ENCODE results near the gene DNM3. TPM values are rescaled to one million over a fixed set of nuclear protein-coding genes. Genes with fewer than 3 reads are reported as not detected.

The DNM3 gene
- polyA plus RNA-seq, 4 donors, result 0.67 to 1.2 (median 0.99) TPM; not detected in 1

DNA sequence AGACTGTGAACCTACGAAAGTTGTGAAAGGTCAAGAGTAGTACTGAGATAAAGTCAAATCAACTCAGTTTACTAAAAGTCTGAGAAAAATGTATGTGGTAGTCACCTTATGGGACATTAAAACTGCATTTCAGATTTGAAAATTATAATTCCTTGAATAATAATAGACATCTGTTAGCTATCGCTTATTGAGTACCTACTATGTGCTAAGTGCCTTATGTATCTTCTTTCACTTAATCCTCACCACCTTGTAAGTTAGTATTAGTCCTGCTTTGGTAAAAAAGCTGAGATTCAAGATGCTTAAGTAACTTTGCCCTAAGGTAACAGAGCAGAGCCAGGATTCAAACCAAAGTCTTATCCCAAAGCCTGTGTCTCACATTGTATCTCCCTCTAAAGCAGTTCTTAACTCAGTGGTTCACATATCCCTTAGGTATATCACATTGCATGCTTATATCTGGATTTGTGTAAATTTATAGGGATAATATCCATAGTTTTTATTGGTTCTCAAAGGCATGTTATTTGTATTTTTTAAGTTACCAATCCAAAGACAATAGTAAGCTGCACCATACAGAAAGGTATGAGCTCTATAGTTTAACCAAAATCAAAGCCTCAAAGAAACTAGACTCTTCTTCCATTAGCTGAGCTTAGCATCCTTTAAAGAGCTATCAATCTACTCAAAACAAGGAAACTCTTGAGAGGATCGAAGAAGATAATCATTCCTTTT is 601.7 kb downstream of the DNM3 start:
- FAIRE-seq (no peak), DNase-seq (no peak)
- WGBS, 3 donors, result 63 to 68% (median 65%) methylated on average over 3 of the region's 3 CpGs
- H3K36me3 ChIP-seq (ENCODE audit: control insufficient read depth in 3 of 3, insufficient read depth in 2 of 3, low read depth in 1 of 3, low read length in 3 of 3), result peaks cover 0 to 8% (median 0%) of the 10 kb centered on the region in 3 donors
- H3K9me3 ChIP-seq (ENCODE audit: control insufficient read depth in 2 of 2, insufficient read depth in 1 of 2, low read depth in 1 of 2, low read length in 1 of 2), result no peaks in the 10 kb centered on the region
- no peaks in the 10 kb centered on the region for H3K27me3 ChIP-seq (ENCODE audit: control insufficient read depth in 3 of 3, insufficient read depth in 3 of 3, low read length in 3 of 3)
- peaks cover 0 to 12% (median 7%) of the 10 kb centered on the region in 3 donors for H3K4me1 ChIP-seq (ENCODE audit: control insufficient read depth in 3 of 3, insufficient read depth in 2 of 3, low read depth in 1 of 3, low read length in 2 of 3)
- H3K4me3 ChIP-seq (ENCODE audit: low read depth in 1 of 3, low read length in 3 of 3), result peak overlapping the region; percentile 97 to 98 (median 98)
- no peak overlapping the region for H3K27ac ChIP-seq (ENCODE audit: low read depth in 1 of 3, low read length in 2 of 3)

DNA sequence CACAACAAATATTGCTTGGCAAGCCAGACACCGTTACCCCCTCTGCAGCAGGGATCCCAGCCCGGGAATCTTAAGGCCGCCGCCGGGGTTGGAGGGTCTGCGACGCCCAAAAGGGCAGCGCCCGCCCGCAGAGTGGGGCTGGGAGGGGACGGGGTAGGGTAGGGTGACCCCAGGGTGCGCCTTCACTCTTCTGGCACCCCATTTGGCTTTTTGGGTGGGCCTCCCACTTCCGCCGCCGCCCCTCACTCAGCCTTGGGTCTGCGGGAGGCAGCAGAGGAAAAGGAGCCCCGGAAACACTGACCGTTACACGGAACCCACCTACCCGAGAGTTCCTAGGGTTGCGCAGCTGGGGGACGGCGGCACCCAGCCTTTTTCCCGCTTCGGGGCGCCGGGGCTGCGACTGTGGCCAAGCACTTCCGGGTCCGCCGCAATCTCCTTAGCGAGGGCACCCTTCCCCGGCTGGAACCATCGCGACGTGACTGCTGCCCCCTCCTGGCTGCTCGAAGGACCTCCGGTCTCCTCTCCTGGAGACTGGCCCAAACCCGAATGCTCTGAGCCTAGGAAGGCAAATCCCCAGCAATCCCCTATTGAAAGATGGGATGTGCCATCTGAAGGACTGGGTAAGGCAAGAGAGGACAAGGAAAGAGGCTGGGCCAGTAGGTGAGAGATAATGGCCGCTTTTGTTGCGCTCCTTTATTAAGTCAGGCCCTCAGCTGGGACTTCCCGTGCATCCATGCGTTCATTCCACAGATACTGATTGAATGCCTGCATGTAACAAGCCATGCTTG is 602.6 kb downstream of the DNM3 start, which contains the start of gene PIGC:
Gene PIGC (minus strand): TSS at position 404 of the 788 bp plus-strand sequence. CDS start 1,447 bp downstream, outside the sequence.
- Histone ChIP-seq H3K27ac (ENCODE audit: low read depth in 1 of 3, low read length in 2 of 3) (peak within 1 kb of the TSS; percentile 48 to 80 (median 67)), H3K4me1 (ENCODE audit: control insufficient read depth in 3 of 3, insufficient read depth in 2 of 3, low read depth in 1 of 3, low read length in 2 of 3) (peaks cover 0 to 21% (median 7%) of the 10 kb centered on the region in 3 donors)

DNA sequence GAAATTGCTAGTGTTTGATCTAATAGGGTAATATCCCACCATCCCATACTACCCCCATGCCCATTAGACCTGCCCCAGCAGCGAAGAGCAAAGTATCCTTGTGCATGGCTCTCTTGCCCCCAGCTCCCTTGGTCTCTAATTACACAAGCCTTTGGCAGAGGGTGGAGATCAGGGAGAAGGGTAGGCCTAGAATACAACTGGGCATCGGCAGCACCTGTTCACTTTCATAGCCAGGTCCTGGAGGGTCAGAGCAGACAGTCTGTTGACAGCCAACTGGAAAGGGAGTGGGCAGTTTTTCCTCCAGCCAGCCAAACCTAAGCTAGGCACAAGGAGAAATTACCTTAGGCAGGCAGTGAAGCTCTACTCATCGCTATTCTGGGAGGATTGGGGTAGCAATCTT is 605.2 kb downstream of the DNM3 start:
- H3K9me3 ChIP-seq (ENCODE audit: control insufficient read depth in 2 of 2, insufficient read depth in 1 of 2, low read depth in 1 of 2, low read length in 1 of 2), result no peaks in the 10 kb centered on the region
- DNase-seq (no peak), FAIRE-seq (no peak)
- H3K4me1 ChIP-seq (ENCODE audit: control insufficient read depth in 3 of 3, insufficient read depth in 2 of 3, low read depth in 1 of 3, low read length in 2 of 3), result peaks cover 0 to 45% (median 7%) of the 10 kb centered on the region in 3 donors
- H3K27ac ChIP-seq (ENCODE audit: low read depth in 1 of 3, low read length in 2 of 3), result no peak overlapping the region
- WGBS, 3 donors, result 82 to 97% (median 88%) methylated on average over 3 of the region's 3 CpGs
- no peaks in the 10 kb centered on the region for H3K27me3 ChIP-seq (ENCODE audit: control insufficient read depth in 3 of 3, insufficient read depth in 3 of 3, low read length in 3 of 3)
- no peak overlapping the region for H3K4me3 ChIP-seq (ENCODE audit: low read depth in 1 of 3, low read length in 3 of 3)
- peaks cover 0 to 8% (median 0%) of the 10 kb centered on the region in 3 donors for H3K36me3 ChIP-seq (ENCODE audit: control insufficient read depth in 3 of 3, insufficient read depth in 2 of 3, low read depth in 1 of 3, low read length in 3 of 3)

More for the DNA sequence above, 602.6 kb downstream of the DNM3 start, which contains the start of gene PIGC:
- H3K9me3 ChIP-seq (ENCODE audit: control insufficient read depth in 2 of 2, insufficient read depth in 1 of 2, low read depth in 1 of 2, low read length in 1 of 2), result no peaks in the 10 kb centered on the region
- WGBS, 3 donors, result 6 to 7% (median 7%) methylated on average over 37 to 43 of the region's 43 CpGs
- DNase-seq (peak; percentile 88 to 93), FAIRE-seq (no peak)
- peaks cover 0 to 8% (median 0%) of the 10 kb centered on the region in 3 donors for H3K36me3 ChIP-seq (ENCODE audit: control insufficient read depth in 3 of 3, insufficient read depth in 2 of 3, low read depth in 1 of 3, low read length in 3 of 3)
- H3K4me3 ChIP-seq (ENCODE audit: low read depth in 1 of 3, low read length in 3 of 3), result peak within 1 kb of the TSS; percentile 97 to 98 (median 98)
- H3K27me3 ChIP-seq (ENCODE audit: control insufficient read depth in 3 of 3, insufficient read depth in 3 of 3, low read length in 3 of 3), result no peaks in the 10 kb centered on the region

DNA sequence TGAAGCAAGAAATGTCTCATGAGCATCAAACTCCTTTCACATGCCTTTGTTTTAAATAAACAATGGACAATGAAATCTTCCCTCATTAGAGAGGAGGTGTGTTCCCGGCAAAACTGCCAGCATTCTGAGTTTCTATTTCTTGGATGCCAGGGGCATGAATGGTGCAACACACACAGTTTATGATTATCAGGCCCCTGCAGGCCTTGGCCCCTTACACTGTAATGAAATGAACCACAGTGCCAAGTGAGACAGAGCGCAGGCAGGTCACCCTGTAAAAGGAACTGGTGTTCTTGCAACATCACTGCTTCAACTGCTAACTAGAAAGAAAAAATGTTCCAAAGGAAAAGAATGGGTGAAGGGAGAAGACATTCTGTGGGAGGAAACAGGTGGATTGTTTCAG is 606.3 kb downstream of the DNM3 start:
- FAIRE-seq, result no peak
- no peak for DNase-seq
- Histone ChIP-seq H3K4me3 (ENCODE audit: low read depth in 1 of 3, low read length in 3 of 3) (no peak overlapping the region), H3K27me3 (ENCODE audit: control insufficient read depth in 3 of 3, insufficient read depth in 3 of 3, low read length in 3 of 3) (no peaks in the 10 kb centered on the region), H3K4me1 (ENCODE audit: control insufficient read depth in 3 of 3, insufficient read depth in 2 of 3, low read depth in 1 of 3, low read length in 2 of 3) (peaks cover 0 to 50% (median 2%) of the 10 kb centered on the region in 3 donors), H3K9me3 (ENCODE audit: control insufficient read depth in 2 of 2, insufficient read depth in 1 of 2, low read depth in 1 of 2, low read length in 1 of 2) (no peaks in the 10 kb centered on the region), H3K27ac (ENCODE audit: low read depth in 1 of 3, low read length in 2 of 3) (no peak overlapping the region), H3K36me3 (ENCODE audit: control insufficient read depth in 3 of 3, insufficient read depth in 2 of 3, low read depth in 1 of 3, low read length in 3 of 3) (no peaks in the 10 kb centered on the region)
- 69 to 74% (median 71%) methylated on average over 2 of the region's 2 CpGs for WGBS, 3 donors

DNA sequence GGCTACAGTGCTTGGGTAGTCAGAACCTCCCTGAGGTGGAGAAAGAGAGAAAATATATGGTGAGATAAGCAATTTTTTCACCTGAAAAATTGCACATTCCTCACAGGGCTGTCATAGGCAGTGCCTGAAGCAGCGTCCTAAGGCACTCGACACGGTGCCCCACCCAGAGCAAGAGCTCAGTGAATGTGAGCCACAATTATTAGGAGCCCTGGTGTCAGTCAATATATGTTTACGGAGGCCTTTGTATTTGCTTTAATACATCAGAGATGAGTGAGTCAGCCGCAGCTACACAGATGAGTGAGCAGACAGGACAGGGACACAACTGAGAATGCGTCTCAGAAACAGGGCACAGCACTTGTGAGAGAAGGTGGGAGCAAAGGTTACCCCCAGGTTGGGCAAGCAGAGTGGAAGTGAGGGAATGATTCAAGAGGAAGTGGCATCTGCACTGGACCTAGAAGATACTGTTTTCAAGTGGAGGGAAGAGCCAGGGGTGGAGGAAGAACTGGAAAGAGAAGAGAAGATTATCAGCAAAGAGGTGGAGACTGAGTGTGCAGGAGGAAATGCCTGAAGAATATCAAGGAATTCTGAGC is 607.8 kb downstream of the DNM3 start:
- no peak overlapping the region for H3K4me3 ChIP-seq (ENCODE audit: low read depth in 1 of 3, low read length in 3 of 3)
- no peaks in the 10 kb centered on the region for H3K36me3 ChIP-seq (ENCODE audit: control insufficient read depth in 3 of 3, insufficient read depth in 2 of 3, low read depth in 1 of 3, low read length in 3 of 3)
- H3K27me3 ChIP-seq (ENCODE audit: control insufficient read depth in 3 of 3, insufficient read depth in 3 of 3, low read length in 3 of 3), result no peaks in the 10 kb centered on the region
- FAIRE-seq (no peak), DNase-seq (peak; percentile 83 to 89)
- peaks cover 0 to 59% (median 1%) of the 10 kb centered on the region in 3 donors for H3K4me1 ChIP-seq (ENCODE audit: control insufficient read depth in 3 of 3, insufficient read depth in 2 of 3, low read depth in 1 of 3, low read length in 2 of 3)
- WGBS, 3 donors, result 20 to 61% (median 26%) methylated on average over 6 of the region's 6 CpGs
- H3K27ac ChIP-seq (ENCODE audit: low read depth in 1 of 3, low read length in 2 of 3), result peak overlapping the region; percentile 70 to 81 (median 75)
- H3K9me3 ChIP-seq (ENCODE audit: control insufficient read depth in 2 of 2, insufficient read depth in 1 of 2, low read depth in 1 of 2, low read length in 1 of 2), result no peaks in the 10 kb centered on the region

DNA sequence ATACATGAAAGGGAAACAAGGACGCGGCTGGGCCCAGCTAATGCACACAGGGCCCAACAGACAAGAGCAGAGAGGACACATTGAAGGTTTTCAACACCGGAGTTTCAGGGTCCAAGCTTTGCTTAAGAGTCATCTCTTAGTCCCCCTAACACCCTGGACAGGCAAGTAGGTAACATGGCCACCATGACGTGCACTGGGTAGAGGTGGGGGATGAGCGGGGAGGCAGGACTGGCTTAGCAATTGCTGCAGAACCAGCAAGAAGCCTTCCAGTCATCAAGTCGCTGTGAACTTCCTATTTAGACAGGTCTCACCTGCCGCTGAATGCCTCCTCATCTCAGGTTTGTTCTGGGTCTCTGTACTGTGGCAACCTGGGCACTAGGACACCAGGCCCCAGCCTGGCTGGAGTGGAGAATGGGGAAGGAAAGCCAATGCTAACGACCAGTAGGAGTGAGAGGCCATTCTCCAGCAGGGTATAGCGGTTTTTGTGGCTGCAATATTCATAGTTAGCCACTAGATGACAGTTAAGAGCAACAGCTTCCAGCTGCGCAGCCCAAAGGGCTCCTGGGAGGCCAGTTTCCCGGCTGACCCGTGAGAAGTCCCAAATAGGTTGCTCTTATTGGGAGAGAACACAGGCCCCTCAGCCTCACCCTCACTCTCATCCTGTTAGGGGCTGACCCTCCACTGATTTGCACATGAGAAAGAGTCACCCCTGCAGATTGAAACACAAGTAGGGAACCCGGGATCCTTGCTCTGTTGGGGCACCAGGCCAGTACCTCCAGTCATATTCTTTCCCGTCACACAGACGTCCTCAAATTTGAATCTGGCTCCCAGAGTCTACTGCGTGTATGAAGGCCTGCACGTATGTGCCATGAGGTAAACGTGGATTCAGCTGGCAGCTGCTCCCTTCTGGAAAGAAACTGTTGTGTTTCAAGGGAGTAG is 608.6 kb downstream of the DNM3 start:
- no peaks in the 10 kb centered on the region for H3K27me3 ChIP-seq (ENCODE audit: control insufficient read depth in 3 of 3, insufficient read depth in 3 of 3, low read length in 3 of 3)
- DNase-seq (peak; percentile 71 to 82), FAIRE-seq (no peak)
- H3K4me1 ChIP-seq (ENCODE audit: control insufficient read depth in 3 of 3, insufficient read depth in 2 of 3, low read depth in 1 of 3, low read length in 2 of 3), result peaks cover 0 to 66% (median 1%) of the 10 kb centered on the region in 3 donors
- no peak overlapping the region for H3K4me3 ChIP-seq (ENCODE audit: low read depth in 1 of 3, low read length in 3 of 3)
- WGBS, 3 donors, result 24 to 45% (median 31%) methylated on average over 18 of the region's 18 CpGs
- H3K36me3 ChIP-seq (ENCODE audit: control insufficient read depth in 3 of 3, insufficient read depth in 2 of 3, low read depth in 1 of 3, low read length in 3 of 3), result no peaks in the 10 kb centered on the region
- H3K9me3 ChIP-seq (ENCODE audit: control insufficient read depth in 2 of 2, insufficient read depth in 1 of 2, low read depth in 1 of 2, low read length in 1 of 2), result no peaks in the 10 kb centered on the region
- H3K27ac ChIP-seq (ENCODE audit: low read depth in 1 of 3, low read length in 2 of 3), result peak overlapping the region; percentile 75 to 81 (median 76)

DNA sequence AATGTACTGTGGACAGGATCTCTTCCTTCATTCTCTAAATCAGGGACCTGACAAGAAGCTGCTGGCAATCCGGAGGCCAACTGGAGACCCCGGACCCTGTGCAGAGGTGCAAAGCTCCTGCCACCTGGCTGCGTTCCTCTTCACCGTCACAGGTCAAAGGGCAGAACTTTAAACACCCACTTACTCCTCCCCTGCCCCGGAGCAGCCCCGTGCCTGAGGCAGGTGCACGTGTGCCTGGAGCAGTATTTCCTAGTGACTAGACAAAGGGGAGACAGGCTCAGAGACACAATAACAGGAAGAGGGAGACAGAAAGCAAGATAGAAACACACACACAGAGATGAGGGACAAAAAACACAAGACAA is 609.2 kb downstream of the DNM3 start:
- FAIRE-seq (no peak), DNase-seq (peak; percentile 84 to 86)
- H3K27me3 ChIP-seq (ENCODE audit: control insufficient read depth in 3 of 3, insufficient read depth in 3 of 3, low read length in 3 of 3), result no peaks in the 10 kb centered on the region
- no peaks in the 10 kb centered on the region for H3K36me3 ChIP-seq (ENCODE audit: control insufficient read depth in 3 of 3, insufficient read depth in 2 of 3, low read depth in 1 of 3, low read length in 3 of 3)
- H3K4me3 ChIP-seq (ENCODE audit: low read depth in 1 of 3, low read length in 3 of 3), result no peak overlapping the region
- peak overlapping the region; percentile 75 to 79 (median 76) for H3K27ac ChIP-seq (ENCODE audit: low read depth in 1 of 3, low read length in 2 of 3)
- WGBS, 3 donors, result 14 to 49% (median 41%) methylated on average over 7 of the region's 7 CpGs
- peaks cover 0 to 72% (median 1%) of the 10 kb centered on the region in 3 donors for H3K4me1 ChIP-seq (ENCODE audit: control insufficient read depth in 3 of 3, insufficient read depth in 2 of 3, low read depth in 1 of 3, low read length in 2 of 3)
- no peaks in the 10 kb centered on the region for H3K9me3 ChIP-seq (ENCODE audit: control insufficient read depth in 2 of 2, insufficient read depth in 1 of 2, low read depth in 1 of 2, low read length in 1 of 2)
